ENCODE data around the gene VAPB. TPM values are rescaled to one million over a fixed set of nuclear protein-coding genes. Genes with fewer than 3 reads are reported as not detected.
"Not testable (repeated sequence)": the region's sequence is repeated elsewhere in the genome, so short reads cannot be mapped to it uniquely, and the experiment has no call there.

VAPB gene
- 10 to 100 TPM; 13.0 to 22.6 (median 20.0) TPM for polyA plus RNA-seq

DNA sequence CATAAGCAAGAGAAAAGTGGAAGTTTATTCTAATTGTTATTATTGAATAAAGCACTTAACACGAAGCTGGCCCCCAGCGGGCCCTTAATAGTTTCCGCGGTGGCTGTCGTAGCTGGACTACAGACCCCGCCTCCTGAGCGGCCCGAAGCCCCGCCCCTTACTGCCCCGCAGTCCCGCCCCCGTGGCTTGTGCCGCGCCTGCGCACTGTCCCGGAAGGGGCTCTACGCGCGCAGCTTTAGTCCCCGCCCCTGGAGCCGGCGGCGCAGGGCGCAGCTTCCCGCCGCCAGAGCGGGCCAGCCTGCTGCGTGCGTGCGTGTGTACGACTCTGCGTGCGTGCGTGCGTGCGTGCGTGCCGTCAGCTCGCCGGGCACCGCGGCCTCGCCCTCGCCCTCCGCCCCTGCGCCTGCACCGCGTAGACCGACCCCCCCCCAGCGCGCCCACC is at the start of gene VAPB:
Gene VAPB, plus strand, starts transcription at position 348 of the 442 bp plus-strand sequence. CDS start 231 bp downstream, outside the sequence.
- peak within 1 kb of the TSS; percentile 74 for H3K27ac ChIP-seq (ENCODE audit: low read depth, low read length)
- WGBS, 3 donors: 0 to 1% (median 0%) methylated on average over 42 to 51 of the region's 51 CpGs

- WGBS, 3 donors: 96 to 99% (median 96%) methylated on average over 6 of the region's 6 CpGs
- no peak overlapping the region for H3K27ac ChIP-seq (ENCODE audit: low read depth, low read length)
These were observed 49.3 kb upstream of the VAPB start for GRCh38 chr20:58339741-58340140.

GRCh38 chr20:58340151-58340550 is 48.9 kb upstream of the VAPB start:
- 89 to 92% (median 89%) methylated on average over 4 of the region's 4 CpGs for WGBS, 3 donors
- H3K27ac ChIP-seq (ENCODE audit: low read depth, low read length): no peak overlapping the region

GRCh38 chr20:58340853-58341252 is 48.2 kb upstream of the VAPB start:
- WGBS, 3 donors: 62 to 93% (median 79%) methylated on average over 2 of the region's 2 CpGs
- H3K27ac ChIP-seq (ENCODE audit: low read depth, low read length): no peak overlapping the region

- 94 to 99% (median 97%) methylated on average over 3 of the region's 3 CpGs for WGBS, 3 donors
- H3K27ac ChIP-seq (ENCODE audit: low read depth, low read length): no peak overlapping the region
These were observed 46.7 kb upstream of the VAPB start for GRCh38 chr20:58342104-58342945.

DNA sequence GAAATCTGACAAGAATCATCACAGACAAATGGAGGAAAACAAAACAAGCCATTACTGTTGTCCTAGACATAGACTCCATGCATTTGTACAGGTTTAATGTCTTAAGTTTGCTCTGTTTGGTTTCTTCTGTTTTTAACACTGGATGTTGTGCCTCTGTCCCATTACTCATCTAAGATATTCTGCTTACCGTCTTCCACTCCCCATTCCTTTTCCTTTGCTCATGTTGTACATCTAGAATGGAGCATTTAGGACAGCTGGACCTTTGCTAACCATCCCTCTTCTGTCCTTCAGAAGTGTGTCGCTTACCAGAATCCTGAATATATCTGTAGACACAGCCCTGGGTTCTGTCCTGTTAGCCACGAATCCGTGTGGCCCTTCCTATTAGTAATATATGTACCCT is 44.3 kb upstream of the VAPB start:
- no peak overlapping the region for H3K27ac ChIP-seq (ENCODE audit: low read depth, low read length)
- WGBS, 3 donors: 88 to 92% (median 91%) methylated on average over 4 of the region's 4 CpGs

GRCh38 chr20:58349570-58349969 is 39.5 kb upstream of the VAPB start:
- 85 to 88% (median 86%) methylated on average over 3 of the region's 3 CpGs for WGBS, 3 donors
- H3K27ac ChIP-seq (ENCODE audit: low read depth, low read length): no peak overlapping the region

- 82 to 94% (median 89%) methylated on average over 2 of the region's 2 CpGs for WGBS, 3 donors
- H3K27ac ChIP-seq (ENCODE audit: low read depth, low read length): no peak overlapping the region
These were observed 36.6 kb upstream of the VAPB start for GRCh38 chr20:58352468-58352867.

DNA sequence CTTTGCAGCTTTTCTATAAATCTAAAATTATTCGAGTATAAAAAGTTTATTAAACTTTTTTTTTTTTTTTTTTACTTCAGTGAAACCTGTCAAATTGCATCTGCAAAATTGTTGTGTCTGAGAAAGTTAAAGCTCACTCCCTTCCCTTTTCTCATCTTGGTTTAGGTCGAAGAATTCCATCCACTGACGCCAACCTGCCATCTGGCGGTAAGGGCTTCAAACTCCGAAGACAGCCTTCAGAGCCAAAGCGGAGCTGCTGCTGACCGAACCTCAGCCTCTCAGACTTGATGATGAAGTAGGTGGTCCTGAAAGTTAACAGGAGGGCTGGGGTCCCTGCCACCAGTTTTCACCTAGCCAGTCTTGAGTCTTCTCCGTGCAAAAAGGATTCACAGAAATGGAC is 29.6 kb upstream of the VAPB start:
- H3K27ac ChIP-seq (ENCODE audit: low read depth, low read length): no peak overlapping the region
- WGBS, 3 donors: 83 to 90% (median 89%) methylated on average over 8 of the region's 8 CpGs

GRCh38 chr20:58360936-58361335 is 28.1 kb upstream of the VAPB start:
- no peak overlapping the region for H3K27ac ChIP-seq (ENCODE audit: low read depth, low read length)

DNA sequence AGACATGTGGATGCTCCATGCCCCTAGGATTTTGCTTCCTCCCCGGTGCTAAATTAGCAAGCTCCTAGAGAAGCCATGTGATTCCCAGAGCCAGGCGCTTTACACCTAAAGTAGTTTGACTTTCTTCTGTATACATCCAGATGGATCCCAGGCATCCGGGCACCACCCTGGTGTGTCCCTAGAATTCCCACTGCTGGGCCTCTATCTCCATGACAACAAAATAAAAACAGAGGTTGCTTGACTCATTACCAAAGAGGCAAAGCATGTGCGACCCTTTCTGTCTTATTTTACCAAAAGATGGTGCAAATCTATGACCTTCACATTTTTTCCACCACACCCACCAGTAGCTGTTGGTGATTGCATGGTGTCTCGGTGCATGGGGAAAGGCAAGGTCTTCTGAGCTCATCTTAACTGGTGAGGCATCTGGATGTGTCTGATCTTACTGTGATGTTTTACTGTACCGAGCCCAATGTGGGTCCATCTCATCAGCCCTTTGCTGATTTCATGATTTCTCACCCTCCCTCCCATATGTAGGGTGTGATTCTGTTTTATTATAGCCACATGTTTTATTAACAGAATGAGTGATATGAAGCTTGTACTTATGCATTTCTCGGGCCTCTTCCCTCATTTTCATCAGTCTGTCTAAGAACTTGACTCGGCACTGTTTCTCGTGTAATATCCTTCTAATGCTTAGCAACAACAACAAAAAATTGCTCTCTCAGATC is 27.4 kb upstream of the VAPB start:
- 64 to 83% (median 71%) methylated on average over 9 of the region's 9 CpGs for WGBS, 3 donors
- no peak overlapping the region for H3K27ac ChIP-seq (ENCODE audit: low read depth, low read length)

DNA sequence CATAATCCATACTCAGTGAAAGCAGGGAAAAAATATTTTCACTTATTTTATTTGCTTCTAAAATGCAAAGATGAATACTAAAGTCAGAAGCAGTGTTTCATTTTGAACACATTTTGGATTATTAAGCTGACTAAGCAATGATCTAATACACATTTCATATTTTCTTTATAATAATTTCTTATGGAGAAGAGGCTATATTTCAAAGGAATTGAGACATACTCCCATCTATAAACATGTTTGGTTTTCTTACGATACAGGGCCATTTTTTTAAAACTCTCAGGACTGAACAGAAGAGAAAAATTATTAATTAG is 26.9 kb upstream of the VAPB start:
- no peak overlapping the region for H3K27ac ChIP-seq (ENCODE audit: low read depth, low read length)
- WGBS, 3 donors: 91 to 98% (median 95%) methylated on average over 1 of the region's 1 CpG

- WGBS, 3 donors: 93 to 94% (median 94%) methylated on average over 4 of the region's 4 CpGs
- no peak overlapping the region for H3K27ac ChIP-seq (ENCODE audit: low read depth, low read length)
These were observed 26.1 kb upstream of the VAPB start for GRCh38 chr20:58362970-58363369.

- 73 to 90% (median 86%) methylated on average over 3 of the region's 3 CpGs for WGBS, 3 donors
- H3K27ac ChIP-seq (ENCODE audit: low read depth, low read length): no peak overlapping the region
These were observed 22.2 kb upstream of the VAPB start for GRCh38 chr20:58366866-58367265.

- 35 to 74% (median 61%) methylated on average over 9 of the region's 9 CpGs for WGBS, 3 donors
- no peak overlapping the region for H3K27ac ChIP-seq (ENCODE audit: low read depth, low read length)
These were observed 16.2 kb upstream of the VAPB start for GRCh38 chr20:58372806-58373205.

DNA sequence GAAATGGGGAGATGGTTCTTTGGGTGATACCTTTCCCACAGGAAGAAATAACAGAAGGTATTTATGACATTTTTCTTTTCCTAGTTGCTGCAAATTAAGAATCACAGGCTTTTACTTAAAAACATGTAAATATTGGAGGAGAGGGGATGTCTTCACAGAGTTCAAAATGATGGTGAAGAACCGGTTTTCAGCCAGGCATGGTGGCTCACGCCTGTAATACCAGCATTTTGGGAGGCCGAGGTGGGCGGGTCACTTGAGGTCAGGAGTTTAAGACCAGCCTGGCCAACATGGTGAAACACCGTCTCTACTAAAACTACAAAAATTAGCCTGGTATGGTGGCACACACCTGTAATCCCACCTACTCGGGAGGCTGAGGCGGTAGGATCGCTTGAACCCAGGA is 15.7 kb upstream of the VAPB start:
- 86 to 94% (median 93%) methylated on average over 8 of the region's 8 CpGs for WGBS, 3 donors
- not testable (repeated sequence) for H3K27ac ChIP-seq (ENCODE audit: low read depth, low read length)

DNA sequence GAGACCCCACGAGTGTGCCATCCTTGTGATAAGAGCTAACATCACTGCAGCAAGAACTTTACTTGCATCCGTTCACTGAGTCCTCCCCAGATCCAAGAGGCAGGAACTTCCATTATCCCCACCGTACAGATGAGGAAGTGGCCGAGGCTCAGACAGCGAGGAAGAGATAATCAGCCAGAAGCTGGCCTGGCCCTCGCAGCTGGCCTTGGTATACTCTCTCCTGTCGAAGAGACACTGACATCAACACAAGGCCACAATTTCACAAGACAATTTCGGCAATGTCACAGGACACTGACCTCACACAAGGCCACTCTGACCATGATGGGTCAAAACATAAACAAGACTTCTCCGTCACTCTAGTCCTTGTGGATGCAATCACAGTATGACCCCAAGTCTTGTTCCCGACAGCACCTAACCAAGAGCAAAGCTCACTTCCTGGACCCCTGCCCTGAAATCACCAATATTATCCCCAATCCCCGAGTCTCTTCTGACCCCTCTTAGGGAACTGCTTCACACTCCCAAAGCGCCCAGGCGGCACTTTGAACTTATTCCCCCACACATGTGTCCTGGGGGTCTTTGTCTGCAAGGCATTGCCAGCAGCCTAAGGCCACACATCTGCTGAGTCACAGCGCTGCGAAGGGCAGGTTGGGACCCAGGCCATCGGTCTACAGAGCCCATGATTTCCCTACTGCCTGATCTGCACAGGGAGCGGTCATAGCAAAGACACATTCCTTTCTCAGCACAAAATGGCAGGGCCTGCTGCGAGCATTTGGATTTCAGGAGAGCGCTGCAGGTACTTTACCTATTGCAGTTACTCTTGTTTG is 14.8 kb upstream of the VAPB start:
- 77 to 79% (median 78%) methylated on average over 19 of the region's 19 CpGs for WGBS, 3 donors
- no peak overlapping the region for H3K27ac ChIP-seq (ENCODE audit: low read depth, low read length)

GRCh38 chr20:58374906-58375758 is 13.9 kb upstream of the VAPB start:
- no peak overlapping the region for H3K27ac ChIP-seq (ENCODE audit: low read depth, low read length)
- 44 to 46% (median 44%) methylated on average over 8 of the region's 8 CpGs for WGBS, 3 donors
